ENCODE measurements around the gene ERC2. TPM values are rescaled to one million over a fixed set of nuclear protein-coding genes. Genes with fewer than 3 reads are reported as not detected.

Gene ERC2
- total RNA-seq, 1 experiment from 2014 or later, result 0.59 TPM

DNA sequence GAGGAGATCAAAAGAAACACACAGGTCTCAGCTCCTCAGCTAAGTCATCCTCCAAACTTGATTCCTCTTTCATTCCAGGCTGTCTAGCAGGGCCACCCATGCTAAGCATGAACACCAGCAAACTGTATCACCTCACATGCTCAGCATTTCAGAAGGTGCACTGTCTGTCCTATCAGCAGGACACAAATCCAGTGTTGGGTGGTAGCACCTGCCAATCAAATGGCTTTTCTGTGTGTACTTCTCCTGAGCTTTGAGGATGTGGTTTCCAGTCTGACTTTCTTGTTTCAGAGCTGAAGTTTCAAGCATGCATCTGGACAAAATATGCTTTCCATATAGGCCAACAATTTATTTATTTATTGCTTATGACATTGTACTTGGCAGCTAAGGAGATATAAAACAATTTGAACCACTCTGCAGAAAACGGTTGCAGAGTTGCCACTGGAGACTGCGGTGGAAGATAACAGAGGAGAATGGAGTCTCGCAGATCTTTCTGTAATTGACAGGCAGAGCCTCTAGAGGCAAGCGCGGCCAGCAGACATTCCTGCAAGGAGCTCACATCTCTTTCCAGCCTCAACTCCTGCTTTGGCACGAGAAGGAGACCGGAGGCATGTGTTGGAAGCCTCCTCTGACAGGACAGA is 814.0 kb downstream of the ERC2 start:
- no peak for DNase-seq (ENCODE audit: low read depth)

DNA sequence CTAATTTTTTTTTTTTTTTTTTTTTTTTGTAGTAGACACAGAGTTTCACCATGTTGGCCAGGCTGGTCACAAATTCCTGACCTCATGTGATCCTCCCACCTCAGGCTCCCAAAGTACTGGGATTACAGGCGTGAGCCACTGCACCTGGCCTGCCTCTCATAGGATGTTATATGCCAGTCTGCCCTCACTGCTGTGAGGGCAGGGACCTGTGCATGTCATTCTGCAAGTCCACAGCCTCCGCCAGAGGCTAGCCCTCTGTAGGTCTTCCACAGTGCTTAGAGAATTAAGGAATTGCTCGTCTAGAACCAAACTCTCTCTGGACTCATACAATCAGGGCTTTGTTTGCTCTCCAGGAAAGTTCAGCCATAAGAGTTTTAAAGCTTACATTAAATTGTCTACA is 817.3 kb downstream of the ERC2 start:
- DNase-seq (ENCODE audit: low read depth), result no peak

DNA sequence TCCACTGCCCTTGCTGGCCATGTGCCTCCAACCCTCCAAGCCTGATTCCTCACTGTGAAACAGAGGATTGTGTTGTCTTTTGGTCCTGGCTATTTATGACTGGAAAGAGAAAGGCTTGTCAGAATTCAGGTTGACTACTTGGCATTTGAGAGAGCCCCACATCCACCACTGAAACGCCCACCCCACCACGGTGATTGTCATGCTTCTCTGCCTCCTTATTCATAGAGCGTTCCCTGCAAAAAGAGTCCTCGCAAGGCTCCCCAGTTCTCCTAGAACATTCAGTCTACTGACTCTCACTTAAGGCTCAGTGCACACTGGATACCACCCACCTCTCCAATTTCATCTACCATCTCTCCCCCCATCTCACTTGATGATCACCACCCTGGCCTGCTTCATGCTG is 818.3 kb downstream of the ERC2 start:
- DNase-seq (ENCODE audit: low read depth), result no peak

DNA sequence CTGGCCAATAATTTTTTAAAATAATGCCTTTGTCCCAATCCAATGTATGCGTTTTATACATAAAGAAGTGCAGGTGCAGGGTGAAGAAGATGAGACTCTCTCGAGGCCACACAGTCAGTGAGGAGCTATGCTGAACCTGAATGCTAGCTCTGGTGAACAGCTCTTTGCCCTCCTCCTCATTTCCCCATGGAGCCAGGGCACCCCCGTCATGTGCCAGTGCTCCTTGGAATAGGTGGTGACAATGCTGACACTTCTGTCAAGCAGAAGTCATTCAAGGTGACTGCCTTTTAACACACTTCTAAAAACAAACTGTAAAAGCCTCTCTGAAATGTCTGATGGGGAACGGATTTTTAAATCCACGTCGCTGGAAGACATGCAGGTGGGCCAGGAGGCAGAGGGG is 818.7 kb downstream of the ERC2 start:
- no peak for DNase-seq (ENCODE audit: low read depth)

DNA sequence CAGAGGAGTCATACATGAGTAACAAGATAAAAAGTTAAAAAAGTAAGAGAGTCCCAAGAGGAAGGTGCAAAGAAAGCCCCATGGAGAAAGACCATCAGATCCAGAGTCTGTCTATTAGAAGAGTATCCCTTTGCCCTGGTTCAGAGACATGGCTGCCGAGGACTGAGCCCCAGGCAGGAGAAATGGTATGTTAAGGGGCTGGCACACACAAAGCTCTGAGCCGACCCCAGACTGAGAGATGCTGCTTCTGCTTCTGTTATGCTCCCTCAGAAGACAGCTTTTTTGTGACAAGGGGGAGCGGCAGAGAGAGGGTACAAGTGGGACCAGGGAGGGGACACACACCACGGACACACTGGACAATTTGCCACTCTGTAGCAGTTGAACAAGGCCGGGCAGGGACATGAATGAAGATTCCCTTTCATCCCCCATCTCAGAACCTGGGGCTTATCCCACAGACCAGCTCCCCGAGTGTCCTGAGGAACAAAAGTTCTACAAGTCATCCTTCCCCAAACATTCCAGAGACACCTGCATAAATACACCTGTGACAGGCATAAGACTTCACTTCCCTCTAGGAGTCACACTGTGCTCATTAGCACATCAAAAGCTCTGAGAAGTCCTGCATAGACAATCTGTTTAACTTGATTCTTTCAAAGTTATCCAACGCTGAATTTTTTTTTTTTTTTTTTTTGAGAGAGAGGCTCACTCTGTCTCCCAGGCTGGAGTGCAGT is 819.5 kb downstream of the ERC2 start:
- DNase-seq (ENCODE audit: low read depth), result no peak

DNA sequence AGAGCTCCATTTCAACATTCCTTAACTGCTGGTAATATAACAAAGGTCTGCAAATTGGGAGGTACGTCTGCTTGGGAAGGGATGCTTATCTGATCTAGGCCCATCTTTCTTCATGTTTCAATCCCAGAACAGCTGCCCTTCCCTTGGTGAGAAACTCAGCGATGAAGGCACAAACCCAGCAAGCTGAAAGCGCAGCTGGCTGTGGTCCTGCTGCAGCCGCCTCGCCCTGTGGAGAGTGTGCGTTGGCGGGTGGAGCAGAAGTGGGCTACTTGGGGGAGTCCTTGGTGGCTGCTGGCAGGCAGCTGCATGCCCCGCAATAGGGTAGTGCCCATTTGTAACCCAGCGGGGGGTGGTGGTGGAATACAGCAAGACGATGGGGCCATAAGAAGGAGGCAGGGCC is 820.6 kb downstream of the ERC2 start:
- no peak for DNase-seq (ENCODE audit: low read depth)

DNA sequence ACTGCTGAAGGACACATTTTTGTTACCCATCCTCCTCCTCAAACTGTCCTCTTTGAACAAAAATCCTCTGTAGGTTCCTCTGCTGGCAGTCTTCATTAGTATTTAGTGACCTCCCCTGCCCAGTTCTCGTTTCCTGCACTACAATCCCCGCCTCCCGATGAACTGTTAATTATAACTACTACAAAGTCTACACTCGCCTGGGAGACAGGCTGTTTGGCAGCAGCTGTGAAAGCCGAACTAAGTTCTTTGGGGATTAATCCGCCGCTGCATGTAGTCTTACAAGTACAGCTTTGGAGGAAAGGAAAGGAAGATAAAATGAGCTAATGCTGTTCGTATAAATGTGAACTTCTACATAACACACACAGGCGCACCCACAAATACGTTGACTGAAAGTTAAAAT is 821.2 kb downstream of the ERC2 start:
- no peak for DNase-seq (ENCODE audit: low read depth)

DNA sequence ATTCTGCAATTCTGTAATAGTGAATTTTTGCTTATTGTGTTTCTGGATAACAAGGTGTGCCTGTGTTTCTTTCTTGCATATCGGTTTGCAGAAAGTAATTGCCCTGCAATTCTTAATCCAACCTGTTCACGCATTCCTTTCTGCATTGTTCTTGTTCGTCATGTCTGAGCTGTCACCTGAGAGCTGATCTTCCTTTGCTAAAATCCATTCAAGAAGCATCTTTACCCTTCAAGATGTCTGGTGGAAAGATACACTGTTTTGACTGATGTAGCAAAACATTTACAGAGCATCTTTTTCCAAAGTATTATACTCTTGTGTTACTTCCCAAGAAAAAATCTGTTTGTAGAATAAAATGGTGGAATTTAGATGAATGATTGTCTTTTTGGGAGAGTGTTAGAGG is 822.1 kb downstream of the ERC2 start:
- DNase-seq (ENCODE audit: low read depth), result no peak

DNA sequence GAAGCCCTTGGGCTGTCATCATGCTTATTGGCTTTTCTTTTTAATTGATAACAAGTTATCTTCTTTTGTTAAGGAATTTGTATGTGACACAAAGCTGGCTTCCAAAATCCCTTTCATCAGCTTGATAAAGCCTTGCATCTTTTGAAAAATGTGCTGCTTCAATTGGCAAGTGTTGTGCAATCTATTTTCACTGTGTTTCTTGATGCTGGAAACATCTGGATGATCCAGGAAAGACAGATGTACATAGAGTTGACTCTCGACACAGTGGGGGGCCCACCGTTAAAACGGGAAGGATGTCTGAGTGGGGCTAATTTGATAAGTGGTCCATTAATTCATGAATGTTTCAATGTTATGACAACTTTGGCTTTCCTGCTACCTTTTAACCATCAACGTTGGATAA is 822.8 kb downstream of the ERC2 start:
- DNase-seq (ENCODE audit: low read depth), result no peak

DNA sequence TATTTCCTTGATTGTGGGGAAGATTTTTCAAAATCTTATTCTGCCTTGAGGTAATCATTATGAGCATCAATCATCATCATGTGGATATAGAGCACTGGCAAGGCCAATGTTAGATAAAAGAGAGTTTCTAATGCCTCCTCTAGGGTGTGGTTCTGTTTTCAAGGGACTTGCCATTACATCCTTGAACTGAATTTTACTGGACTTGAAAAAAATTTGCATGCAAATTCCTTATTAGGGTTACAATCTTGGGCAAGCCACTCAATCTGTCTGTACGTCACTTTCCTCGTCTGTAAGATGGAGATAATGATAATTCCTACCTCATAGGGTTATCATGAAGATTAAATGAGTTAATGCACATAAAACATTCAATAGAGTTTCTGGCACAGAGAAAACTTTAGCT is 825.0 kb downstream of the ERC2 start:
- no peak for DNase-seq (ENCODE audit: low read depth)

DNA sequence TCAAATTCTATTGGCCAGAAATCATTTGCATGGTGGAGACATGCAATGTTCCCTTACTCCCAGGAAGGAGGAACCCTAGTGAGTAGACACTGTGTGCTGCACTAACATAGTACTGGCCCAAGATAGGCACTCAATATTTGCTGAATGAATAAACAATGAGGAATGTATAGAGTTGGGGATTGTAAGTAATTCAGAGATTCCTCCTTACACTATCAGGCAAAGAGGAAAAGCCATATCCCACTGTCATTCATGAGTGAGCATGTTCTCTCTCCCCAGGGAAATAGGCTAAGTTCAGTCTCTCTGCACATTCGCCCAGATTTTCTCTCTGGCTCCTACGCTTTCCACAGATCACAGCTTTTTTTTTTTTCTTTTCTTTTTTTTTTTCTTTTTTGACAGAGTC is 826.3 kb downstream of the ERC2 start:
- no peak for DNase-seq (ENCODE audit: low read depth)

DNA sequence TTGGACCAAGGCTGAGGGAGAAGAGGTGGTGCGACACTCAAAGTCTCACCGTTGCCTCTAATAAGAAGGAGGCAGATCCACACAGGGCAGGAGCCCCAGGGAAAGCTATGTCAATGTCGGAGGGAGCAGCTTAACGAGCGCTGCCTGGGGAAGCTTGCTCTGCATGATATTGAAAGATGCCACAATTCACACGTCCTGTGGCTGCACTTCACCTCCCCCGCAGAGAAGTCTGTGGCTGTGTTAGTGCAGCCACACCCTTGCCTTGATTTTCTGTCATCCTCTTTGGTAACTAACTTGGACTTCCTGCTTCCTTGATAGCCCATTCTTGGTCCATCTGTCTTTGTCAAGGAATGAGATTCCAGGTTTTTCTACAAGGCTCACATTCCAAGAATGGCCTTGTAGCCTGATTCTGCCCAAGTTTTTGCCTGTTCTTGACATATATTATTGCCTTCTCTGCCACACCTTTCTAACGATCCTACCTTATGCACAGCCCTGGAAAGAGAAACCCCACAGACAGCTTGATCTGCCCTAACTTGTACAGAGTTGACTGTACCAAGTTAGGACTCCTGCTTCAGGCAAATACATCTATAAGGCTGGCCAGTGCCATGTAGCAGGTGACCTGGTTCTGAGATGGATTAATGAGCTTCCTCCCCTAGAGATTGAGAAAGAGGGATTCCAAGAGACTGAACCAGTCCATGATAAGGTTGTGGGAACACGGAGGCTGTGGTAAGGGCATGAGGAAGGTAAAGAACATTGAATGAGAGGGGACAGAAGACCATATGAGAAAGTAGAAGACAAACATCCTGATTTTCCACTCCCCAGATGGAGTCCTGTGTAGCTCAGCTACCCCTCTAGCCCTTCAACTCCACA is 828.1 kb downstream of the ERC2 start:
- DNase-seq (ENCODE audit: low read depth), result no peak

DNA sequence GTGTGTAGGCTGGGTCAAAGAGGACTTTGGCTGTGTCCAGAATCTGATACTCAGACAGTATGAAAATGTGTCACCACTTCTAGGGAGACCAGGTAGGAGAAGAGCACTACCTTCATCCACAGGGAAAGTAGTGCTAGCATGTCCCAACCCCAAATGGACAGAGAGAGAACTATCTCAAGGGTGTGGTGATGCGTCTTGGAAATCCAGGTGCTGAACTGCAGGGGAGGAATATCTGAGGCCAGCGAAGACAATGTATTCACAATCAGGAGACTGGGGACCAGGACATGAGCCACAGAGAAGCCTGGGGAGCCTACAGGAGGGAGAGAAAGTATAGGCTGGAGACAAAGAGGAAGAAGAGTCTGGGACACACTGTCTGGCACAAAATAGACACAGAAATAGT is 829.1 kb downstream of the ERC2 start:
- no peak for DNase-seq (ENCODE audit: low read depth)

DNA sequence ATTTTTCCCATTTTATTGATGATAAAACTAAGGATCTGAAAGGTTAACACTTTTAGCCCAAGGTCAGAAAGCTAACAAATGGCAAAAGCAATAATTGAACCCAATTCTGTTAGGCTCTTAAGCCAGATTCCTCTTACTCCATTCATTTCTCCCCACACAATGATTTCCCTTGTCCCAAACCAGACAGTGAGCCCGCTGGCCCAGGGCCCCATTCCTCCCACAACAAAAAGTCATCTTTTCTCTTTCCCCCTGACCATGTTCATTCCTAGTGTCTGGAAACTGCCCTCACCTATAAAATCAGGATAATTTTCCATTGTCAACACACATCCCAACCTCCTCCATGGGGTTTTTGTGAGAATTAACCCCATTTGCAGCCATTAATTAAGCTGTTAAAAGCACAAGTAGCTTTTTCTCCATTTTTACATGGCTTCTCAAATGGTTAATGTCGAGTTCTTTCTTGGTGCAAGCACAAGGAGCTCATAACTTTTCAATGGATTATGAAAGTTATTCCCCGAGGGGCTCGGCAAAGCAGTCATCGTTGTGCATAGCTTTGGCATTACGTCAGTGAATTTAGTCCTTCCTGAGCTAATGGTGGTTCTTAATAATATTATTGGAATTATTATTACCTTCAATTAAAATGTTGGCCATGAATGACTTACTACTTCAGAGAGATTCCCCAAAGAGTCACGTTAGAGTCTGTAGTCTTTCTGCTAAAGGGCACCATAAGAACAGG is 830.2 kb downstream of the ERC2 start:
- no peak for DNase-seq (ENCODE audit: low read depth)

DNA sequence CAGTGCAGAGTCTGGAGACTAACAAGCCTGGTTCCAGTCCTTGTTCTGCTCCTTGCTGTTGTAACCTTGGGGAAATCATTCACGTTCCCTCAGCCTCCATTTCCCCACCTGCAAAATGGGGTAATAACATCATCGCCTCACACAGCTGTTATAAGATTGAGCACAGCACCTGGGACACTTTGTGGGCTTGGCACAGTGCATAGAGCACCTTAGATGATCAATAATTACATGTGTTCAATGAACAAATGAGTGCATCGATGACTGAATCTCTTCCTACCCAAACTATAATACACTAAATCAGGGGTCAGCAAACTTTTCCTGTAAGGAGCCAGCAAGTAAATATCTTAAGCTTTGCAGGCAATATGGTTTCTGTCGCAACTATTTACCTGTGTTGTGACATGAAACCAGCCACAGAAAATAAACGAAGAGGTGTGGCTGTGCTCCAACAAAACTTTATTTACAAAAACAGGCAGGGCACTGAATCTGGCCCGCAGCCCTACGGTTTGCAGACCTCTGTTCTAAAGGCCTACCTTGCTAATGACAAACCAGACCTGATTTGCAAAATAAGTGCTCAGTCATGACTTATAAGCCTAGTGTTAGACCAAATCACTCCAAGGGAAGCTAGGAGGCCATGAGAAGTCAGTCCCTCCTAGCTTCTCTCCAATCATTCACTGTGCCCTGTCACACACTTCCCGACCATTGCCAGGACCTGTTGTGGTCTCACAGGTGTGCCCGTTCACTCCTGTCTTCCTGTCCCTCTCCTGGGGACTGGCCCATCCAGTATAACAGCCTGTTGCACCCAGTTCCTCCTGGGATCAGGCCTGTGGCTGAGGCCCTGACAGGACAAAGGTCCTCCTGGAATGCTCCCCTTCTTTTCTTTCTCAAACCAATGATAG is 831.7 kb downstream of the ERC2 start:
- DNase-seq (ENCODE audit: low read depth), result no peak

DNA sequence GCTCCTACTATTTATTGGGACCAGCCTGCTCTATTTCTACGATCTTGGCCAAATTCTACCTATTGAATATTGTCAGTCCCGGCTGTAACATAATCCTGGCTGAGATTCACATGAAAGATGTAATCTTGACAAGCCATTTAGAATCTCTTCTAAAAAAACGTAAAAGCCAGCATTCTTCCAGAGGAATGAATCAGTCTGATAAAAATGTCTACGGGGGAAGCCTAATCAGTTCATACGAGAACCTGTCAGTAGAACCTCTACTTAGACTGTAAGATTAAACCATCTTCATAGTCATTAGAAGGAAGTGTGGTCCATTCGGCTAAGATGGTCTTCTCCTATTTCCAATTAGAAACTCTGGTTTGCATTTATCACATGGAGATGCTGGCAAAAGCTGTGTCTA is 833.9 kb downstream of the ERC2 start:
- no peak for DNase-seq (ENCODE audit: low read depth)

DNA sequence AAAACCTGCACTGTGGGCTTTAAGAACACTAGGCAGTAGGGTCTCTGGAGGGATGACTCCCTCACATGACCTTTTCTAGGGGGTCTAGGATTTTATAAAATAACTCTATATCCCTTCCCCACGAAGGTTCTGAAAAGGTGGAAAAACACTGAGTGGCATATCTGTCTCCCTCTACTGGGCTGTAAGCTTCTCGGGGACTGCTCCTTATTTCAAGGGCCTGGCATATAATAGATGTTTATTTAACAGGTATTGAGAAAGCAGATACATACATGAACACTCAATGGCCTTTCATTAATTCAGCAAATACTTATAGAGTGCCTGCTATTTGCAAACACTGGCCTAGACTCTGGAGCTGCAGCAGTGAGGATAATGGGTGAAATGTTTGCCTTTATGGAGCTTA is 834.9 kb downstream of the ERC2 start:
- DNase-seq (ENCODE audit: low read depth), result no peak

DNA sequence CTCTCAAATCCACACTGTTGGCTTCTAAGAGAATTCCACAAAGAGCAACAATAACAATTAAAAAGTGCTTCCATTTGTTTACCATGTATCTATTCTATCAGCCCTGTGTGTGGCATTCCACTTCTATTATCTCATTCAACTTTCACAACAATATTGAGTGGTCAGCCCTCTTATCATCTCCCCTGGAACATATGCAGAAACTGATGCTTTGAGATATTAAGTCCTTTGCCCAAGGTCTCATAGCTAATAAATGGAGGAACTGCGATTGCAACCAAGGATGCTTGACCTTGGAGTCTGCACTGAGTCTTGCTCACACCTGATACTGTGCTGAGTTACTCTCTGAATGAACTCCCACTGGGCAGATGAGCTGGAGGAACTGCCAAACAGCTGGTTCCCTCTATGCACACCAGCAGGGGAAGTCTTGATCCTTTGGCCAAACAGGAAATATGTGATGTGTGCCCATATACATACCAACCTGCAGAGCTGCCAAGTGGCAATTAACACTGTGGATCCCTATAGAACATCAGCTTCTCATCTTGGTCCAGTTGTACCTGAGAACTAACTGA is 836.4 kb downstream of the ERC2 start:
- DNase-seq (ENCODE audit: low read depth), result no peak

DNA sequence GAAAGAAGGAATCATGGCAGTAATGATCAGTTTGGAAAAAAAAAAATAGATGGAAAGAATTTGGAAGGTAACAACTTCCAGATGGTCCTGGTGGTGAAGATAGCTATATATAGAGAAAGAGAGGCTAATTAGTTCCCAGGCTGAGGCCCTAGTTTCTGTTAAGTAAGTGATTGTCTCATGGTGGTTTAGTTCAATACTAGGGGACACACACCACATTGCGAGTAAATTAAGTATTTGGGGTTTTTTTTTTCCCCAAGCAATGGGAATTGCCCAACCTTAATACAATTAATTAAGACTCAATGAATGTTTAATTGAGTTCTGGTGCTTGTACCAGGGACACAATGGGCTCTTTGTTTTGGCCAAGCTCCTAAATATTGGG is 837.4 kb downstream of the ERC2 start:
- DNase-seq (ENCODE audit: low read depth), result no peak

DNA sequence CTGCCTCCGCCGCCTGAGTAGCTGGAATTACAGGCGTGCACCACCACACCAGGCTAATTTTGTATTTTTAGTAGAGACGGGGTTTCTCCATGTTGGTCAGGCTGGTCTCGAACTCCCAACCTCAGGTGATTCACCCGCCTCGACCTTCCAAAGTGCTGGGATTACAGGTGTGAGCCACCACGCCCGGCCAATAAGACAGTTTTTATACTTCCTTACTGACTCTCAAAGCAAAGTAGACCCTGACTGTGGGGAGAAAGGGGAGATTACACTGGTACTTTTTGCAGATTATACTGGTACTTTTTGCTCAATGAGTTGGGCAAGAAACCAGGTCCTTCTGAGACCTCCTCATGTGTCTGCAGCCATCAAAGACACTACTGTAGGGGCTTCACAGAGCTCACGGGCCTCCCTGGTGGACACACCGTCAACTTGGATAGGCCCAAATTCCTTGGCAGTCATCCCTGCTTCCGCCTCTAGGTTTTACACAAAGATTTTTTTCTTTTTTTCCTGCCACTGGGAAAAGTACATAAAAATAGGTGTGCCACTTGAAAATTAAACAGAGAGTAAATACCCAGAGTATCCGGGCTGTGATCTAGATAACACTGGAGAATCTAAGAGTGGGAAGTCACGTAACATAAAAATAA is 837.9 kb downstream of the ERC2 start:
- DNase-seq (ENCODE audit: low read depth), result no peak
